SK-N-SH (cell line): Measurements from ENCODE around the gene RNF166. TPM values are rescaled to one million over a fixed set of nuclear protein-coding genes. Genes with fewer than 3 reads are reported as not detected.

Source experiments
- CTCF ChIA-PET: fragments of 300-600, 350-600 bp; formaldehyde crosslinking; extraction: SDS; loops from one replicate; lab custom pipeline; 2021; lab: Yijun Ruan, JAX
- POLR2A ChIA-PET: fragments of 350-600 bp; sonication (Branson Sonifier 250); formaldehyde crosslinking; extraction: SDS; loops from one replicate; lab custom pipeline; 2020; ENCODE audit warnings: antibody characterized with exemption, inconsistent platforms; lab: Yijun Ruan, JAX
- DNase-seq: peaks from one replicate; pipeline ENCODE4 v3.0.0; 2012
- H2AFZ ChIP-seq: fragments of 200-600 bp; sonication (generic); 2 replicates; pipeline ENCODE4 v1.8.1; 2016; ENCODE audit warnings: antibody characterized with exemption, mild to moderate bottlenecking, low read depth
- H3F3A ChIP-seq: fragments of 200-600 bp; sonication (generic); replicated peaks from 2 replicates; pipeline ENCODE3; 2016; ENCODE audit warnings: antibody characterized with exemption, mild to moderate bottlenecking; ENCODE audit not compliant: insufficient read depth
- H3K27ac ChIP-seq, 2 experiments: fragments of 200-500 bp in 1 of 2; fragments of 200-600 bp in 1 of 2; sonication (Bioruptor generic) in 1 of 2; sonication (generic), shearing (Covaris generic) in 1 of 2; 2 replicates each; pipeline versions ENCODE4 v1.5.1 to v1.6.1; 2014 to 2016; ENCODE audit warnings: low read depth in 2 of 2, inconsistent platforms in 1 of 2, low read length in 1 of 2, mild to moderate bottlenecking in 1 of 2, mixed read lengths in 1 of 2
- H3K27me3 ChIP-seq: fragments of 200-600 bp; sonication (generic), shearing (Covaris generic); 2 replicates; pipeline ENCODE4 v1.6.1; 2016; ENCODE audit warnings: mixed run types; ENCODE audit not compliant: insufficient read depth
- H3K36me3 ChIP-seq, 2 experiments: fragments of 200-500 bp in 1 of 2; fragments of 200-600 bp in 1 of 2; sonication (Bioruptor generic) in 1 of 2; sonication (generic) in 1 of 2; replicated peaks in 1 of 2; 2 replicates each; pipeline versions ENCODE3 to v1.5.1; 2014 to 2016; ENCODE audit warnings: low read length in 1 of 2, mild to moderate bottlenecking in 1 of 2; ENCODE audit not compliant: insufficient read depth in 2 of 2, control insufficient read depth in 1 of 2
- H3K4me1 ChIP-seq, 2 experiments: fragments of 200-500 bp in 1 of 2; fragments of 200-600 bp in 1 of 2; sonication (Bioruptor generic) in 1 of 2; sonication (generic), shearing (Covaris generic) in 1 of 2; 2 replicates each; pipeline versions ENCODE4 v1.5.1 to v1.6.1; 2014 to 2016; ENCODE audit warnings: low read depth in 1 of 2, low read length in 1 of 2, mixed run types in 1 of 2; ENCODE audit not compliant: insufficient read depth in 2 of 2, control insufficient read depth in 1 of 2
- H3K4me2 ChIP-seq: fragments of 200-600 bp; sonication (generic), shearing (Covaris generic); 2 replicates; pipeline ENCODE4 v1.6.1; 2017; ENCODE audit warnings: mixed run types
- H3K4me3 ChIP-seq, 2 experiments: fragments of 200-500 bp in 1 of 2; fragments of 200-600 bp in 1 of 2; sonication (Bioruptor generic) in 1 of 2; sonication (generic), shearing (Covaris generic) in 1 of 2; 2 replicates each; pipeline versions ENCODE4 v1.5.1 to v1.8.1; 2014 to 2016; ENCODE audit warnings: low read depth in 2 of 2, inconsistent platforms in 1 of 2, low read length in 1 of 2, mild to moderate bottlenecking in 1 of 2, mixed read lengths in 1 of 2, moderate library complexity in 1 of 2
- H3K79me2 ChIP-seq: fragments of 200-600 bp; sonication (generic); 2 replicates; pipeline ENCODE4 v1.8.1; 2017; ENCODE audit warnings: mild to moderate bottlenecking; ENCODE audit not compliant: insufficient read depth
- H3K9ac ChIP-seq: fragments of 200-600 bp; sonication (generic); 2 replicates; pipeline ENCODE4 v1.6.1; 2017; ENCODE audit warnings: mixed run types
- H3K9me2 ChIP-seq: fragments of 200-600 bp; sonication (generic); 2 replicates; pipeline ENCODE4 v1.6.1; 2017; ENCODE audit warnings: mixed run types
- H3K9me3 ChIP-seq: fragments of 200-600 bp; sonication (generic); 2 replicates; pipeline ENCODE4 v1.6.1; 2017; ENCODE audit warnings: mixed run types, mild to moderate bottlenecking, moderate library complexity
- H4K20me1 ChIP-seq: fragments of 200-600 bp; sonication (generic); 2 replicates; pipeline ENCODE4 v1.6.1; 2017; ENCODE audit warnings: mild to moderate bottlenecking, mixed run types; ENCODE audit not compliant: insufficient read depth
- CHD2 ChIP-seq: fragments of 150-350 bp; IDR thresholded peaks from 2 replicates; pipeline ENCODE4 v1.6.1; 2018; ENCODE audit warnings: low read length; ENCODE audit not compliant: partially characterized antibody
- EZH2phosphoT487 ChIP-seq: fragments of 200-600 bp; sonication (generic); IDR thresholded peaks from 2 replicates; pipeline ENCODE4 v1.6.1; 2017; ENCODE audit warnings: low read depth, mixed run types, mild to moderate bottlenecking, antibody characterized with exemption, moderate library complexity, borderline replicate concordance
- FOXJ3 ChIP-seq: sonication (generic); formaldehyde crosslinking; IDR thresholded peaks from 2 replicates; pipeline ENCODE4 v1.5.1; 2020; ENCODE audit warnings: mild to moderate bottlenecking, missing genetic modification reagents
- MEF2A ChIP-seq: IDR thresholded peaks from 2 replicates; pipeline ENCODE4 v1.4.0; 2012; ENCODE audit warnings: low read depth, borderline replicate concordance
- NFIC ChIP-seq: IDR thresholded peaks from 2 replicates; pipeline ENCODE4 v1.4.0; 2012; ENCODE audit warnings: borderline replicate concordance
- POLR2AphosphoS5 ChIP-seq: IDR thresholded peaks from 2 replicates; pipeline ENCODE4 v1.6.1; 2012; ENCODE audit warnings: low read depth, low read length
- SMC3 ChIP-seq: IDR thresholded peaks from 2 replicates; pipeline ENCODE4 v1.6.1; 2012; ENCODE audit warnings: low read depth, low read length, improper control_type of control experiment
- YY1 ChIP-seq: IDR thresholded peaks from 2 replicates; pipeline ENCODE4 v1.4.0; 2012; ENCODE audit warnings: low read depth, mild to moderate bottlenecking
- WGBS: methylation state at CpG from one replicate; pipeline ENCODE4 v1.1.6; 2017; ENCODE audit warnings: low lambda C conversion rate; 5-methylcytosine and 5-hydroxymethylcytosine counted together
- polyA plus RNA-seq, 3 experiments: library from polyadenylated mRNA; depleted of rRNA; stranded (reverse); fragments of >200 nt; gene quantifications; 2 replicates each; pipeline ENCODE4 v1.2.3, GENCODE V29; 2012
- TF ChIP-seq, protein P1 (sequence below): IDR thresholded peaks from 2 replicates; pipeline ENCODE4 v1.4.0; 2012; ENCODE audit warnings: low read depth
- TF ChIP-seq, protein P2 (sequence below): fragments of 200-600 bp; sonication (generic); IDR thresholded peaks from 2 replicates; pipeline ENCODE4 v1.6.1; 2017; ENCODE audit warnings: antibody characterized with exemption, mild to moderate bottlenecking, moderate library complexity
- TF ChIP-seq, protein P3 (sequence below): IDR thresholded peaks from 2 replicates; pipeline ENCODE4 v1.4.0; 2012; ENCODE audit warnings: low read depth, borderline replicate concordance

Gene RNF166
- polyA plus RNA-seq, 1 of the 3 experiments (the other 2 are of a cell fraction), result 17.2 TPM

DNA sequence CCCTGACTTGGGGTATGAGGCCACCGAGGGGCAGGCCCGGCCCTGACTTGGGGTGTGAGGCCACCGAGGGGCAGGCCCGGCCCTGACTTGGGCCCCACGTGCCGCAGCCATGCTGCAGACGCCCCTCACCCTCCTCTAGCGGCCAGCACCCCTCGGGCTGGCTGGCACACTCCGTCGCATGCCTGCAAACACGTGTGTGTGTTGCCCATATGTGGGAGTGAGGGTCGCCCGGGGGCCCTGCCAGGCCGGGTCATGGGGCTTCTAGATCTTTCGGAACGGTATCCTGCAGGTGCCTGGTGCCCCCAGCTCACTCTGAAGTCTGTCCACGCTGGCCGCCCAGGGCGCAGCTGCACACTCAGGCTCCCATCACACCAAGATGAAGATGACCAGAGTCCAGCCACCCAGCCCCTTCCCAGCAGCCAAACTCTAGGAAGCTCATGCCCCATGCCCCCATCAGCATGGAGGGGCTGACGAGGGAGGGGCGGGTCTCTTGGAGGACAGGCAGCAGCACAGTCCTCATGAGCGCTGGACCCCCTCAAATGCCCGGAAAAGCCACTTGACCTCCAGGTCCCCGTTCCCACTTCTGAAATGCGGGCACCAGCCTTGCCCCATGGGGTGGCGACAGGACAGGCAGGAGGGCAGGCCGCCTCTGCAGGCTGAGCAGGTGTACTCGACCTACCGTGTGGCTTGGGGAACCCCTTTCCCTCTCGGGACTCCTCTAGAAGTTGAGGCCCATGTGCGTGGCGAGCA is 33.9 kb upstream of the RNF166 start:
- TF ChIP-seq, protein P1, sequence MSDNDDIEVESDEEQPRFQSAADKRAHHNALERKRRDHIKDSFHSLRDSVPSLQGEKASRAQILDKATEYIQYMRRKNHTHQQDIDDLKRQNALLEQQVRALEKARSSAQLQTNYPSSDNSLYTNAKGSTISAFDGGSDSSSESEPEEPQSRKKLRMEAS, result no peak
- TF ChIP-seq POLR2AphosphoS5, result no peak
- TF ChIP-seq, protein P2, sequence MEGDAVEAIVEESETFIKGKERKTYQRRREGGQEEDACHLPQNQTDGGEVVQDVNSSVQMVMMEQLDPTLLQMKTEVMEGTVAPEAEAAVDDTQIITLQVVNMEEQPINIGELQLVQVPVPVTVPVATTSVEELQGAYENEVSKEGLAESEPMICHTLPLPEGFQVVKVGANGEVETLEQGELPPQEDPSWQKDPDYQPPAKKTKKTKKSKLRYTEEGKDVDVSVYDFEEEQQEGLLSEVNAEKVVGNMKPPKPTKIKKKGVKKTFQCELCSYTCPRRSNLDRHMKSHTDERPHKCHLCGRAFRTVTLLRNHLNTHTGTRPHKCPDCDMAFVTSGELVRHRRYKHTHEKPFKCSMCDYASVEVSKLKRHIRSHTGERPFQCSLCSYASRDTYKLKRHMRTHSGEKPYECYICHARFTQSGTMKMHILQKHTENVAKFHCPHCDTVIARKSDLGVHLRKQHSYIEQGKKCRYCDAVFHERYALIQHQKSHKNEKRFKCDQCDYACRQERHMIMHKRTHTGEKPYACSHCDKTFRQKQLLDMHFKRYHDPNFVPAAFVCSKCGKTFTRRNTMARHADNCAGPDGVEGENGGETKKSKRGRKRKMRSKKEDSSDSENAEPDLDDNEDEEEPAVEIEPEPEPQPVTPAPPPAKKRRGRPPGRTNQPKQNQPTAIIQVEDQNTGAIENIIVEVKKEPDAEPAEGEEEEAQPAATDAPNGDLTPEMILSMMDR, result no peak
- TF ChIP-seq MEF2A, result no peak
- TF ChIP-seq, protein P3, sequence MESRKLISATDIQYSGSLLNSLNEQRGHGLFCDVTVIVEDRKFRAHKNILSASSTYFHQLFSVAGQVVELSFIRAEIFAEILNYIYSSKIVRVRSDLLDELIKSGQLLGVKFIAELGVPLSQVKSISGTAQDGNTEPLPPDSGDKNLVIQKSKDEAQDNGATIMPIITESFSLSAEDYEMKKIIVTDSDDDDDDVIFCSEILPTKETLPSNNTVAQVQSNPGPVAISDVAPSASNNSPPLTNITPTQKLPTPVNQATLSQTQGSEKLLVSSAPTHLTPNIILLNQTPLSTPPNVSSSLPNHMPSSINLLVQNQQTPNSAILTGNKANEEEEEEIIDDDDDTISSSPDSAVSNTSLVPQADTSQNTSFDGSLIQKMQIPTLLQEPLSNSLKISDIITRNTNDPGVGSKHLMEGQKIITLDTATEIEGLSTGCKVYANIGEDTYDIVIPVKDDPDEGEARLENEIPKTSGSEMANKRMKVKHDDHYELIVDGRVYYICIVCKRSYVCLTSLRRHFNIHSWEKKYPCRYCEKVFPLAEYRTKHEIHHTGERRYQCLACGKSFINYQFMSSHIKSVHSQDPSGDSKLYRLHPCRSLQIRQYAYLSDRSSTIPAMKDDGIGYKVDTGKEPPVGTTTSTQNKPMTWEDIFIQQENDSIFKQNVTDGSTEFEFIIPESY, result no peak
- no peak for TF ChIP-seq FOXJ3 (CRISPR knock-in tag)
- peaks cover 0 to 26% of the 10 kb centered on the region in 2 experiments for H3K36me3 ChIP-seq

DNA sequence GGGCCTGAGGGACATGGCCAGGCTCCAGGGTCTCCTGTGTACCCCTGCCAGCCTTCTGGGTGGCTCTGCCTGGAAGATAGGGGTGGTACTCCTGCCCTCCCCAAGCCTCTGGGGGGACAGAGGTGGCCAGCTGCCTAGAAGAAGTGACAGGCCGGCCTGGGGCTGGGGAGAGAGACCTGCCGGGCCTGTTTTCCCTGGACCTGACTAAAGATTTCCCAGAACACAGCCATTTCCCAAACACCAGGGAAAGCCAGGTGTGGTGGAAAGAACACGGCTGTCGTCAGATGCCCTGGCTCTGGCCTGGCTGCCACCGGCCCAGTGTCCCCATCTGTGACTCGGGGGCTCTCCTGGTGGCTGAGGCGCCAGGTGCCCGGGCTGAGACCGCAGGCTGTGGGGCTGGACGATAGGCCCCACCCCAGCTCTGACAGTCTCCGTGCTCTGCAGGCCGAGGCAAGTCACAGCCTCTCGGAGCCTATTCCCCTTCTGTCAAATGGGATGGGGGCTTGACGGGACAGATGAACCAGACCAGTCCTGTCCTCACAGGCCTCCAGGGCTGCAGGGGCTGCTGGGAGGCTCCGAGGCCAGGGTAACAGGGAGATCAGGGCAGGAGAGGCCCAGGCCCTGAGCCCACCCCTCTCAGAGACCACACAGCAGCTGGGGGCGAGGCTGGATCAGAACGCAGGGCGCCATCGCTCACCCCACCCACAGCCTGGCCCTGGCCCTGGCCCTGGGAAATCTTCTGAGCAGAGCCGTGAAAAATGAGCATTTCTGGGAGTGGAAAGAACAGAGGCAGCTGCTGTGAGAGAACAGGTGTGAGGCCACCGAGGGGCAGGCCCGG is 33.1 kb upstream of the RNF166 start:
- POLR2A ChIA-PET, result no interaction called here

More for the DNA sequence above, 33.9 kb upstream of the RNF166 start:
- Histone ChIP-seq H3K9ac (no peak overlapping the region), H3K4me1 (peaks cover 0 to 6% of the 10 kb centered on the region in 2 experiments; a peak in 1 of 4 replicates), H3K4me2 (no peak overlapping the region), H4K20me1 (peaks cover 36% of the 10 kb centered on the region), H3K9me3 (no peaks in the 10 kb centered on the region), H3F3A (peaks cover 8% of the 10 kb centered on the region), H3K79me2 (peaks cover 23% of the 10 kb centered on the region; the same call in 1 of the 2 replicates), H3K4me3 (no peak overlapping the region), H3K27ac (no peak overlapping the region), H3K27me3 (no peaks in the 10 kb centered on the region), H2AFZ (no peak overlapping the region), H3K9me2 (no peaks in the 10 kb centered on the region)
- 97% methylated on average over 13 of the region's 33 CpGs for WGBS
- no peak for DNase-seq
- ChIA-PET POLR2A (no interaction called here), CTCF (interaction anchor here (1.7 to 17.4 kb wide), 2 partner anchors 19 to 50 kb away, joined by 3 to 540 read pairs; no protein-coding TSS in a partner anchor)

More for the DNA sequence above, 33.1 kb upstream of the RNF166 start:
- no peak overlapping the region for H2AFZ ChIP-seq
- TF ChIP-seq YY1 (no peak), EZH2phosphoT487 (no peak), SMC3 (no peak), NFIC (no peak), CHD2 (no peak)
- TF ChIP-seq, protein P3, result no peak
- TF ChIP-seq, protein P2, result no peak
- TF ChIP-seq, all 33 proteins: peak for 0
- peaks cover 8% of the 10 kb centered on the region for H3F3A ChIP-seq
- H3K36me3 ChIP-seq, result peaks cover 0 to 33% of the 10 kb centered on the region in 2 experiments
- no peak for DNase-seq
- no peak overlapping the region for H3K4me2 ChIP-seq
- no peak overlapping the region for H3K27ac ChIP-seq
- peaks cover 36% of the 10 kb centered on the region for H4K20me1 ChIP-seq
- H3K4me3 ChIP-seq, result no peak overlapping the region
- H3K27me3 ChIP-seq, result no peaks in the 10 kb centered on the region
- CTCF ChIA-PET, result interaction anchor here (1.7 to 17.4 kb wide), 2 partner anchors 20 to 51 kb away, joined by 3 to 540 read pairs; no protein-coding TSS in a partner anchor
- peaks cover 0 to 6% of the 10 kb centered on the region in 2 experiments; a peak in 1 of 4 replicates for H3K4me1 ChIP-seq
- H3K9me2 ChIP-seq, result no peaks in the 10 kb centered on the region
- no peaks in the 10 kb centered on the region for H3K9me3 ChIP-seq
- 93% methylated on average over 11 of the region's 22 CpGs for WGBS
- H3K79me2 ChIP-seq, result peaks cover 23% of the 10 kb centered on the region; the same call in 1 of the 2 replicates
- no peak overlapping the region for H3K9ac ChIP-seq
